Measurements from ENCODE around the gene SNORC. TPM values are rescaled to one million over a fixed set of nuclear protein-coding genes. Genes with fewer than 3 reads are reported as not detected.

The SNORC gene
- total and polyA plus RNA-seq, 10 of the 15 experiments (the other 5 are each of a cell fraction or from before 2014, with no cell fraction given): 0.04 to 0.74 (median 0.45) TPM; not detected in 4

GRCh38 chr2:232861353-232861752, 8.7 kb upstream of the SNORC start:
- Histone ChIP-seq H4K20me1 (ENCODE audit: control insufficient read depth, insufficient read depth) (no peaks in the 10 kb centered on the region), H3K79me2 (ENCODE audit: control insufficient read depth, insufficient read depth, low read length) (no peaks in the 10 kb centered on the region), H3K9me3 (replicated peaks; ENCODE audit: control insufficient read depth, insufficient read depth, low read length) (no peaks in the 10 kb centered on the region), H2AFZ (ENCODE audit: control insufficient read depth, low read depth, low read length) (no peak overlapping the region), H3K9ac (ENCODE audit: control insufficient read depth, insufficient read depth, low read length) (no peak overlapping the region), H3K4me3 (no peak overlapping the region), H3K27me3 (replicated peaks in 1 of 2; ENCODE audit: control insufficient read depth in 2 of 2, insufficient read depth in 2 of 2, low read length in 1 of 2) (no peaks in the 10 kb centered on the region), H3K4me1 (ENCODE audit: control insufficient read depth, insufficient read depth, low read length) (no peaks in the 10 kb centered on the region), H3K27ac (ENCODE audit: control insufficient read depth, insufficient read depth) (no peak overlapping the region), H3K4me2 (ENCODE audit: control insufficient read depth, insufficient read depth) (no peak overlapping the region), H3K36me3 (ENCODE audit: control insufficient read depth in 2 of 2, insufficient read depth in 2 of 2, low read length in 1 of 2) (peaks cover 6 to 17% of the 10 kb centered on the region in 2 experiments; a peak in 3 of 4 replicates)
- intact Hi-C loops (cut with micrococcal nuclease; ENCODE audit: unreplicated experiment): no loop called here
- no TSS peak for BruUV-seq (replicated peaks)
- ChIA-PET SMC1A (ENCODE audit: uncharacterized antibody, unreplicated experiment) (interaction anchor here (2.0 kb wide), 1 partner anchor 192 kb away, joined by 4 read pairs; no protein-coding TSS in a partner anchor), POLR2A (no interaction called here), RAD21 (ENCODE audit: unreplicated experiment) (no interaction called here), CTCF (interaction anchor here (0.8 to 2.0 kb wide), 2 partner anchors 167 to 390 kb away, joined by 3 to 6 read pairs; partner anchors contain the start of gene ATG16L1)
- FAIRE-seq: no peak
- WGBS (ENCODE audit: insufficient coverage, insufficient replicate concordance, low lambda C conversion rate, missing lambda C conversion rate): 95% methylated on average over 5 of the region's 5 CpGs
- DNase-seq (ENCODE audit: low read depth, low spot score): no peak
- no peak for ATAC-seq
- in situ Hi-C loops (cut with MboI): no loop called here
- TF ChIP-seq POLR2AphosphoS5 (IDR thresholded peaks at IDR 0.05; ENCODE audit: low read length) (no peak), NFYB (IDR thresholded peaks at IDR 0.05; ENCODE audit: insufficient read depth, low read depth, low read length) (no peak), POLR2A (IDR thresholded peaks at IDR 0.05; ENCODE audit: low read depth, low read length) (no peak), BMI1 (IDR thresholded peaks at IDR 0.05; ENCODE audit: borderline replicate concordance) (no peak), MYB (IDR thresholded peaks at IDR 0.05; ENCODE audit: borderline replicate concordance, low read depth, low read length) (no peak), ZNF207 (IDR thresholded peaks at IDR 0.05; ENCODE audit: borderline replicate concordance) (no peak), BCLAF1 (IDR thresholded peaks at IDR 0.05) (no peak), USF1 (IDR thresholded peaks at IDR 0.05; ENCODE audit: borderline replicate concordance, extremely low read length, insufficient read depth, low read depth, low read length) (no peak), ZZZ3 (IDR thresholded peaks at IDR 0.05; ENCODE audit: control insufficient read depth, insufficient read length, low read depth) (no peak), LARP7 (IDR thresholded peaks at IDR 0.05) (no peak), CHD4 (IDR thresholded peaks at IDR 0.05) (no peak), ZBTB11 (CRISPR knock-in tag; IDR thresholded peaks at IDR 0.05) (no peak), NFYA (IDR thresholded peaks at IDR 0.05; ENCODE audit: borderline replicate concordance, low read depth, low read length) (no peak), RELB (IDR thresholded peaks at IDR 0.05; ENCODE audit: low read depth) (no peak), CBFB (IDR thresholded peaks at IDR 0.05; ENCODE audit: low read depth) (no peak)

Data from GM12878 (cell line).